Measurements from ENCODE around the gene KCNN3.
"Not testable (repeated sequence)": the region's sequence is repeated elsewhere in the genome, so short reads cannot be mapped to it uniquely, and the experiment has no call there.

Gene KCNN3

DNA sequence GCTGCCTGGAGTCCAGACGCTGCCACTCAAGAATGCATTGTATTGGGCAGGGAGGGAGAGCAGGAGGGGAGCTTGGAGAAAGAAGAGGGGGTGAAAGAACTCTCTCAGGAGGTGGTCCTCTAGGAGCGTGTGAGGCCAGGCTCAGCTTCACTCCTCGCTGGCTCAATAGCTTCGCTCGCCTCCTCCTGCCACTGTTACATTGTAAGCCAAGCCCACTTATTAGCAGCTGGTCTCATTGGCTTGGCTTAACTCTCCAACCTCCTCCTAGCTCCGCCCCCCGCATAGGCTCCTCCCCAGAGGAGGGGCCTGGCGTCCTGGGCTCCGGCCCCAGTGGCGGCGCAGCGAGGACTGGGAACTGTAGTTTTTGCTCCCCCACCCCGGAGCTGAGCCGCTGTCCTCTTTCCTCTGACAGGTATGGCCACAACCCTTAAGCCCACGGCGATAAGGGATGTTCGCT, at the start of gene KCNN3:
TSS of gene KCNN3 (minus strand) at position 167 of the 457 bp plus-strand sequence. CDS start 317 bp downstream, outside the sequence.
- no peak for DNase-seq (ENCODE audit: low read depth)
- TF ChIP-seq, protein P1, sequence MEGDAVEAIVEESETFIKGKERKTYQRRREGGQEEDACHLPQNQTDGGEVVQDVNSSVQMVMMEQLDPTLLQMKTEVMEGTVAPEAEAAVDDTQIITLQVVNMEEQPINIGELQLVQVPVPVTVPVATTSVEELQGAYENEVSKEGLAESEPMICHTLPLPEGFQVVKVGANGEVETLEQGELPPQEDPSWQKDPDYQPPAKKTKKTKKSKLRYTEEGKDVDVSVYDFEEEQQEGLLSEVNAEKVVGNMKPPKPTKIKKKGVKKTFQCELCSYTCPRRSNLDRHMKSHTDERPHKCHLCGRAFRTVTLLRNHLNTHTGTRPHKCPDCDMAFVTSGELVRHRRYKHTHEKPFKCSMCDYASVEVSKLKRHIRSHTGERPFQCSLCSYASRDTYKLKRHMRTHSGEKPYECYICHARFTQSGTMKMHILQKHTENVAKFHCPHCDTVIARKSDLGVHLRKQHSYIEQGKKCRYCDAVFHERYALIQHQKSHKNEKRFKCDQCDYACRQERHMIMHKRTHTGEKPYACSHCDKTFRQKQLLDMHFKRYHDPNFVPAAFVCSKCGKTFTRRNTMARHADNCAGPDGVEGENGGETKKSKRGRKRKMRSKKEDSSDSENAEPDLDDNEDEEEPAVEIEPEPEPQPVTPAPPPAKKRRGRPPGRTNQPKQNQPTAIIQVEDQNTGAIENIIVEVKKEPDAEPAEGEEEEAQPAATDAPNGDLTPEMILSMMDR (IDR thresholded peaks at IDR 0.05; ENCODE audit: control insufficient read depth, insufficient read depth, low read depth, low read length, missing control alignments) = no peak
- H3K4me3 ChIP-seq (ENCODE audit: control insufficient read depth, low read depth, low read length) = peak within 1 kb of the TSS; percentile 10

DNA sequence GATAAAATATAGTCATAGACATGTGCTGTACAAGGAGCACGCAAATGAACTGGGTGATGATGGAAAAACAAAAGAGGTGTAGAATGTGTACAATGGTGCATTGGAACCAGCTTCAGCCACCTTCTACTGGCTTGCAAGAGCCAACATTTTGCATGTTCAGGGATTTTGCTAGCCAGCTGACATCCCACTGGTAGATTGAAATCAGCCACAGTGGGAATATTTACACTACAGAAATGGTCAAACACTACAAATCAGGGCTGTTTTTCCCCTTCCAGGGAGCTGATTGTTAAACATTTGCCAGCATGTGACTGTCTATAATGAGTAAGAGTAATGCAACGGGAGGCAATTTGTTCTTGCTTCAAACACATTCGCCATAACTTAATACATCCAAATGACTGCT, 43.2 kb upstream of the KCNN3 start:
- DNase-seq (ENCODE audit: low read depth) = no peak
- no peak overlapping the region for H3K4me3 ChIP-seq (ENCODE audit: control insufficient read depth, low read depth, low read length)
- TF ChIP-seq, protein P1 (IDR thresholded peaks at IDR 0.05; ENCODE audit: control insufficient read depth, insufficient read depth, low read depth, low read length, missing control alignments) = no peak

GRCh38 chr1:154912755-154913154, 42.7 kb upstream of the KCNN3 start:
- DNase-seq (ENCODE audit: low read depth) = no peak
- TF ChIP-seq, protein P1 (IDR thresholded peaks at IDR 0.05; ENCODE audit: control insufficient read depth, insufficient read depth, low read depth, low read length, missing control alignments) = no peak

GRCh38 chr1:154911691-154912550, 41.8 kb upstream of the KCNN3 start:
- no peak overlapping the region for H3K4me3 ChIP-seq (ENCODE audit: control insufficient read depth, low read depth, low read length)
- TF ChIP-seq, protein P1 (IDR thresholded peaks at IDR 0.05; ENCODE audit: control insufficient read depth, insufficient read depth, low read depth, low read length, missing control alignments) = no peak
- DNase-seq (ENCODE audit: low read depth) = no peak

More at GRCh38 chr1:154912755-154913154, 42.7 kb upstream of the KCNN3 start:
- no peak overlapping the region for H3K4me3 ChIP-seq (ENCODE audit: control insufficient read depth, low read depth, low read length)

DNA sequence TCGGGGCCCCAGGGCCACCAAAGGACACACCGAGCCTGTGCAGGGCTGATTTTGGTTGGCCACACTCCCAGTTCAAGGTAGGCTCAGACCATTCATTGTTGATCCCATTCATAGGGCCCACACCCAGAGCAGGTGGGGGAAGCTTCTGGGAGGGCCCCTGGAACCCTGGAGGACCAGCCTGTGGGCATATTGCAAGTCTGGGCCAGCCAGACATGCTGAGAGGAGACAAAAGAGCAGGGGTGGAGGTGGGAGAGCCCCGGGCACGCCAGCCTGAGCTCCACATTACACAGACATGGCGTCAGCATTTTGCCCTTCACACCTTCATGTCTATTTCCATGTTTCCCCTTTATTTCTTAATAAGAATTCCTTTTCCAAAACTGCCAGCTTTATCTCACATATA, 40.8 kb upstream of the KCNN3 start:
- H3K4me3 ChIP-seq (ENCODE audit: control insufficient read depth, low read depth, low read length) = no peak overlapping the region
- DNase-seq (ENCODE audit: low read depth) = no peak
- TF ChIP-seq, protein P1 (IDR thresholded peaks at IDR 0.05; ENCODE audit: control insufficient read depth, insufficient read depth, low read depth, low read length, missing control alignments) = no peak

DNA sequence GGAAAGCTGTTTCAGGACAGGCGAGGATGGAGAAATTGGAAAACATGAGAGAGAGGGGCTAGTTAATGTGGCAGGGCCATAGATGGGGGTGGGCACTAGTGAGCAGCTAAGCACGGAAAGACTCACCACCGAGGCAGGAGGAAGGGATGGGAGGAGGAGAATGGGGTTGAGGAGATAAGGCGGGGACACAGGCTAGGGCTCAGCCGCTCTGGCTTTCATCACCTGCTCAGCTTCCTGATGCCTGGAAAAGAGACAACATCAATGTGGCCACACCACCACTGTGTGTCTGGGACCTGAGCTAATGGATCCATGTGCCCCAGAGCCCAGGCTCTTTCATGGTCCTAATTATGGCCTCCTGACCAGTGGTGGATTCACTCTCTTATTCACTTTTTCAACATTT, 38.9 kb upstream of the KCNN3 start:
- DNase-seq (ENCODE audit: low read depth) = no peak
- no peak overlapping the region for H3K4me3 ChIP-seq (ENCODE audit: control insufficient read depth, low read depth, low read length)
- TF ChIP-seq, protein P1 (IDR thresholded peaks at IDR 0.05; ENCODE audit: control insufficient read depth, insufficient read depth, low read depth, low read length, missing control alignments) = no peak

GRCh38 chr1:154908129-154908528, 38.0 kb upstream of the KCNN3 start:
- not testable (repeated sequence) for H3K4me3 ChIP-seq (ENCODE audit: control insufficient read depth, low read depth, low read length); DNase-seq (ENCODE audit: low read depth)

Measured in AG09309 (cell line).